Endodermal cell (in vitro differentiated cells): ENCODE data around the gene BCAR1. TPM values are rescaled to one million over a fixed set of nuclear protein-coding genes. Genes with fewer than 3 reads are reported as not detected.

Source experiments
- DNase-seq: peaks from one replicate; pipeline ENCODE4 v3.0.0-alpha.2; 2017
- H3K27ac ChIP-seq: 2 replicates; pipeline ENCODE4 v1.5.1; 2013; ENCODE audit warnings: mild to moderate bottlenecking, low read depth, low read length, moderate library complexity
- H3K27me3 ChIP-seq: 2 replicates; pipeline ENCODE4 v1.6.1; 2013; ENCODE audit warnings: mild to moderate bottlenecking, low read length, moderate library complexity; ENCODE audit not compliant: insufficient read depth, control insufficient read depth, poor library complexity, severe bottlenecking
- H3K36me3 ChIP-seq: 2 replicates; pipeline ENCODE4 v1.7.0; 2013; ENCODE audit warnings: mild to moderate bottlenecking, low read length, moderate library complexity; ENCODE audit not compliant: control insufficient read depth, insufficient read depth
- H3K4me1 ChIP-seq: one replicate; pipeline ENCODE4 v1.7.0; 2013; ENCODE audit warnings: low read length; ENCODE audit not compliant: control insufficient read depth, insufficient read depth
- H3K4me3 ChIP-seq: 2 replicates; pipeline ENCODE4 v1.5.1; 2013; ENCODE audit warnings: mild to moderate bottlenecking, low read length, moderate library complexity
- H3K9ac ChIP-seq: 2 replicates; pipeline ENCODE4 v1.6.1; 2013; ENCODE audit warnings: mild to moderate bottlenecking, low read length, moderate library complexity; ENCODE audit not compliant: poor library complexity, severe bottlenecking; ENCODE audit errors: extremely low read depth
- H3K9me3 ChIP-seq: 2 replicates; pipeline ENCODE4 v1.6.1; 2013; ENCODE audit warnings: mild to moderate bottlenecking, low read length, moderate library complexity; ENCODE audit not compliant: control insufficient read depth
- H3K27ac Mint-ChIP-seq: 2 replicates; pipeline ENCODE4 v1.8.0; 2020; ENCODE audit warnings: mixed read lengths
- H3K27me3 Mint-ChIP-seq: 2 replicates; pipeline ENCODE4 v1.8.0; 2021; ENCODE audit warnings: mild to moderate bottlenecking, mixed read lengths; ENCODE audit not compliant: insufficient read depth
- H3K36me3 Mint-ChIP-seq: 2 replicates; pipeline ENCODE4 v1.8.0; 2020; ENCODE audit warnings: low read depth, mixed read lengths
- H3K4me1 Mint-ChIP-seq: 2 replicates; pipeline ENCODE4 v1.8.0; 2020; ENCODE audit warnings: mixed read lengths
- H3K4me3 Mint-ChIP-seq: 2 replicates; pipeline ENCODE4 v1.8.0; 2020; ENCODE audit warnings: mild to moderate bottlenecking, moderate library complexity, mixed read lengths
- H3K9me3 Mint-ChIP-seq: 2 replicates; pipeline ENCODE4 v1.8.0; 2020; ENCODE audit warnings: mild to moderate bottlenecking, mixed read lengths
- WGBS, 2 experiments: methylation state at CpG; one replicate each; pipeline versions ENCODE4 v1.1.5 to v1.1.7; 2013; ENCODE audit warnings: missing lambda C conversion rate in 2 of 2, mixed read lengths in 1 of 2; ENCODE audit not compliant: insufficient coverage in 1 of 2, insufficient read length in 1 of 2; 5-methylcytosine and 5-hydroxymethylcytosine counted together
- total RNA-seq, 2 donors: library from RNA; stranded (reverse); fragmentation: NEBNext Ultra II Directional in 1 of 2; extraction: Animal tissue kit (Norgen Biotek cat#: 25700) in 1 of 2; gene quantifications; 2 replicates in 1 of 2; 3 replicates in 1 of 2; pipeline ENCODE4 v1.2.1, GENCODE V29; 2021
- TF ChIP-seq, protein P1 (sequence below): fragments of 200-600 bp; sonication (generic); conservative IDR thresholded peaks from 2 replicates; pipeline ENCODE4 v1.5.0; 2021; ENCODE audit warnings: antibody characterized with exemption, mild to moderate bottlenecking

The BCAR1 gene
- total RNA-seq, 2 donors from 2014 or later: 56.2 to 74.3 TPM

DNA sequence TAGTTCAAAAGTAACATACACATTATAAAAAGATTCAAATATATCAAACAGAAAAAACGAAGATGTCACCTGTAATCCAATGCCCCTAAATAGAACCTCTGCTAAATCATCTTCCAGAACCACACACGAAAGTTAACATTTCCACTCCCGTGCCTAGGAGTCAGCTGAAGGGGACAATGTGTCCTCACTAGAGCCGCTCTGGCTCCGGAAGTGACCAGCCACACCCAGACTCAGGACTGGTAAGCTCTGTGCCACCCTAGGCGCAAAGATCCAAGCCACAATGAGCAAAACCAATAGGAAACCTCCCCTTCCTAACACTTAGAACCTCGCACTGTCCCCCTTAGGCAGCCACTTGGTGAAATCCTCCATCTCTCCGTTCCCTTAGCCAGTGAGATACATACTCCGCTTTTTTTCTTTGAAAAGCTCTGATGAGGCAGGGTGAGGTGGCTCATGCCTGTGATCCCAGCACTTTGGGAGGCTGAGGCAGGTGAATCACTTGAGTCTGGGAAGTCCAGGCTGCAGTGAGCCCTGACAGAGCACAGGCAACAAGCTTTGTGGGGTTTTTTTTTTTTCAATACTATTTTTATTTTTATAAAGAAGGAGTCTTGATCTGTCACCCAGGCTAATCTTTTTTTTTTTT, 20.8 kb downstream of the BCAR1 start:
- H3K27ac Mint-ChIP-seq: no peak overlapping the region
- Histone ChIP-seq H3K36me3 (peaks cover 26% of the 10 kb centered on the region), H3K9ac (no peak overlapping the region), H3K4me3 (no peak overlapping the region), H3K9me3 (no peaks in the 10 kb centered on the region), H3K4me1 (no peaks in the 10 kb centered on the region), H3K27me3 (no peaks in the 10 kb centered on the region), H3K27ac (no peak overlapping the region)
- no peak overlapping the region for H3K4me3 Mint-ChIP-seq
- WGBS, 2 experiments: 94 to 98% methylated on average over 5 to 9 of the region's 9 CpGs
- H3K9me3 Mint-ChIP-seq: no peaks in the 10 kb centered on the region
- peaks cover 31% of the 10 kb centered on the region for H3K36me3 Mint-ChIP-seq
- TF ChIP-seq, protein P1, sequence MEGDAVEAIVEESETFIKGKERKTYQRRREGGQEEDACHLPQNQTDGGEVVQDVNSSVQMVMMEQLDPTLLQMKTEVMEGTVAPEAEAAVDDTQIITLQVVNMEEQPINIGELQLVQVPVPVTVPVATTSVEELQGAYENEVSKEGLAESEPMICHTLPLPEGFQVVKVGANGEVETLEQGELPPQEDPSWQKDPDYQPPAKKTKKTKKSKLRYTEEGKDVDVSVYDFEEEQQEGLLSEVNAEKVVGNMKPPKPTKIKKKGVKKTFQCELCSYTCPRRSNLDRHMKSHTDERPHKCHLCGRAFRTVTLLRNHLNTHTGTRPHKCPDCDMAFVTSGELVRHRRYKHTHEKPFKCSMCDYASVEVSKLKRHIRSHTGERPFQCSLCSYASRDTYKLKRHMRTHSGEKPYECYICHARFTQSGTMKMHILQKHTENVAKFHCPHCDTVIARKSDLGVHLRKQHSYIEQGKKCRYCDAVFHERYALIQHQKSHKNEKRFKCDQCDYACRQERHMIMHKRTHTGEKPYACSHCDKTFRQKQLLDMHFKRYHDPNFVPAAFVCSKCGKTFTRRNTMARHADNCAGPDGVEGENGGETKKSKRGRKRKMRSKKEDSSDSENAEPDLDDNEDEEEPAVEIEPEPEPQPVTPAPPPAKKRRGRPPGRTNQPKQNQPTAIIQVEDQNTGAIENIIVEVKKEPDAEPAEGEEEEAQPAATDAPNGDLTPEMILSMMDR: no peak
- DNase-seq: no peak
- no peaks in the 10 kb centered on the region for H3K4me1 Mint-ChIP-seq
- H3K27me3 Mint-ChIP-seq: no peaks in the 10 kb centered on the region

- TF ChIP-seq, protein P1: no peak
- Mint-ChIP-seq H3K27me3 (no peaks in the 10 kb centered on the region), H3K36me3 (peaks cover 28% of the 10 kb centered on the region), H3K27ac (no peak overlapping the region), H3K4me1 (no peaks in the 10 kb centered on the region), H3K9me3 (no peaks in the 10 kb centered on the region), H3K4me3 (no peak overlapping the region)
- Histone ChIP-seq H3K36me3 (peaks cover 22% of the 10 kb centered on the region), H3K4me1 (no peaks in the 10 kb centered on the region), H3K27ac (no peak overlapping the region), H3K9ac (no peak overlapping the region), H3K4me3 (no peak overlapping the region), H3K27me3 (no peaks in the 10 kb centered on the region), H3K9me3 (no peaks in the 10 kb centered on the region)
- DNase-seq: no peak
- 95 to 98% methylated on average over 25 to 48 of the region's 48 CpGs for WGBS, 2 experiments
These were observed 22.0 kb downstream of the BCAR1 start for GRCh38 chr16:75229172-75230031.

DNA sequence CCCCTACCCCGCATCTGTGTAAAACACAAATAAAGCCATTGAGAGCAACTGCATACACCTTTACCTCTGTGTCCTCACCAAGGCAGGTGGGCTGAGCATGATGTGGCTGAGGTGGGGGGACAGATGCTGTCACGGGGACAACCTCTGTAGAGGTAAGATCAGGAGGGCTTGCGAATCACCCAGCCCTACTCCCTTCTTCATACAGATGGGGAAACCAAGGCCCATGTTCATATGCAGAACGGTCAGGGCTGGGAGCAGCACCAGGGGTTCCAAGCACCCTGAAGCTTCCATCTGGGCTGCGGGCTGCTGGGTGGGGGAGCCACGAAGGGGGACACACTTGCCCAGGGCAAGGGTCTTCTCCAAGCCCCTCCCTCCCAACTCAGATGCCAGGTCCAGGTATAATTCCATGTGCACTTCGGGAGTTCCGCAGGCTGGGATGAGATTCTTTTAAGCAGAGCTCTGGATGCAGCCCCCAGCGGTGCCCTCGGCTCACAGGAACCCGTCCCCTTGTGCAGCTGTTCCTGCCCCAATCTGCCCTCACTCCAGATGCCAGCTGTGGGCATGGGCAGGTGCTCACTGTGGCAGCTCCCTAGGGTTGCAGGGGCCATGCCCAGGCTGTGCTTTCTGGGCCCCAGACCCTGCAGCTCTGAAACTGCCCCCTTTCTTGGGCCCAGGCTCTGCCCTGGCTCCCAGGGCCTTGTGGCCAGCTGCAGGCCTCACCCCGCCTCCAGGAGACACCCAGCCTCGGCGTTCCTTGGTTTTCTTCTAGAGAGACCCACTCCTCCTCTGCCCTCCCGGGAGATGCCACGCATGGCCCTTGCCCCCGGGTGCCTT, 23.1 kb downstream of the BCAR1 start:
- DNase-seq: no peak
- no peaks in the 10 kb centered on the region for H3K27me3 ChIP-seq
- H3K9me3 Mint-ChIP-seq: no peaks in the 10 kb centered on the region
- H3K9me3 ChIP-seq: no peaks in the 10 kb centered on the region
- no peaks in the 10 kb centered on the region for H3K4me1 ChIP-seq
- H3K9ac ChIP-seq: no peak overlapping the region
- peaks cover 18% of the 10 kb centered on the region for H3K36me3 ChIP-seq
- no peak overlapping the region for H3K27ac ChIP-seq
- TF ChIP-seq, protein P1: no peak
- no peaks in the 10 kb centered on the region for H3K4me1 Mint-ChIP-seq
- H3K4me3 ChIP-seq: no peak overlapping the region
- WGBS, 2 experiments: 92 to 94% methylated on average over 12 to 17 of the region's 17 CpGs
- peaks cover 25% of the 10 kb centered on the region for H3K36me3 Mint-ChIP-seq
- no peak overlapping the region for H3K4me3 Mint-ChIP-seq
- H3K27ac Mint-ChIP-seq: peak overlapping the region; percentile 83
- no peaks in the 10 kb centered on the region for H3K27me3 Mint-ChIP-seq
